Adrenal gland (tissue), 5 donors: Measurements from ENCODE around the gene NPS.

Experiments
- POLR2A ChIP-seq, 2 donors: fragments of 450-650 bp; IDR thresholded peaks; one replicate each; pipeline ENCODE4 v1.6.1; 2017; ENCODE audit warnings: antibody characterized with exemption in 2 of 2, mild to moderate bottlenecking in 2 of 2, moderate library complexity in 1 of 2
- TF ChIP-seq, protein P1 (sequence below), 6 experiments: fragments of 450-650 bp in 4 of 6; fragments of 200-600 bp in 2 of 6; sonication (generic) in 1 of 6; IDR thresholded peaks; 1 replicate in 5 of 6; 2 replicates in 1 of 6; pipeline versions ENCODE4 v1.5.1 to v1.8.0; 2016 to 2021; ENCODE audit warnings: antibody characterized with exemption in 6 of 6, mild to moderate bottlenecking in 2 of 6, moderate library complexity in 1 of 6
- donor health status: DM: no; HTN: no; CAD: no.

DNA sequence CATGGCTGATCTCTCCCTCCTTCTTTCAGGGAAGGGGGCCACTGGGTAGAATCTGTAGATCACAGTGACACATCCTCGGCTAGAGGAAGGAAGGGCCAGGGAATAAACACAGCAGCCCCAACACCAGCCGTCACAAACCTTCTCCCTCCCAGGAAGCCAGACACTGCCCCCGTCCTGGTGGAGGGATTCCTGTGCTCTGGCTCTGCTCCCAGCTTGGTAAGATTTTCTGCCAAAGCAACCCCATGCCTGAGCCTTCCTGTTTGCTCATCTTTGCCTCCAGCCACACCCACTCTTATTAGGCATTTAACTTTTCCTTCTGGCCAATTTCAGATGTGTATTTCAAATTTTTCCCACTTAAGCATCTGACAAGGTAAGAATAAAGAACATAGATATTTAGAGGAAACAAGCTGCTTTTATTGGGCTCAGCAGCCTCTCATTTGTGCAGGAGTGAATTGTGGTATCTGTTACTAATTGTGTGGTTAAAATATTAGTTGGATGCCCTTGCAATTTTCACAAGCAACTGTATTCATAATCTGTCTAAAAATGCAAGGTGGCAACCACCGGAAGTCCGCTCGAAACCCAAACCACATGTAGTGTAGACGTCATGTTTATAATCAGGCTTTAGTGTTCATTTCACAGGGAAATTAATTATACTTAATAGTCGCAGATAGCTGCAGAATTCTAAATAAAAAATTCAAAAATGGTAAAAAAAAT, 13.2 kb upstream of the NPS start:
- TF ChIP-seq, protein P1, sequence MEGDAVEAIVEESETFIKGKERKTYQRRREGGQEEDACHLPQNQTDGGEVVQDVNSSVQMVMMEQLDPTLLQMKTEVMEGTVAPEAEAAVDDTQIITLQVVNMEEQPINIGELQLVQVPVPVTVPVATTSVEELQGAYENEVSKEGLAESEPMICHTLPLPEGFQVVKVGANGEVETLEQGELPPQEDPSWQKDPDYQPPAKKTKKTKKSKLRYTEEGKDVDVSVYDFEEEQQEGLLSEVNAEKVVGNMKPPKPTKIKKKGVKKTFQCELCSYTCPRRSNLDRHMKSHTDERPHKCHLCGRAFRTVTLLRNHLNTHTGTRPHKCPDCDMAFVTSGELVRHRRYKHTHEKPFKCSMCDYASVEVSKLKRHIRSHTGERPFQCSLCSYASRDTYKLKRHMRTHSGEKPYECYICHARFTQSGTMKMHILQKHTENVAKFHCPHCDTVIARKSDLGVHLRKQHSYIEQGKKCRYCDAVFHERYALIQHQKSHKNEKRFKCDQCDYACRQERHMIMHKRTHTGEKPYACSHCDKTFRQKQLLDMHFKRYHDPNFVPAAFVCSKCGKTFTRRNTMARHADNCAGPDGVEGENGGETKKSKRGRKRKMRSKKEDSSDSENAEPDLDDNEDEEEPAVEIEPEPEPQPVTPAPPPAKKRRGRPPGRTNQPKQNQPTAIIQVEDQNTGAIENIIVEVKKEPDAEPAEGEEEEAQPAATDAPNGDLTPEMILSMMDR (IDR thresholded peaks at IDR 0.05): no peak
- no peak for TF ChIP-seq POLR2A (IDR thresholded peaks at IDR 0.05)
